ENCODE results near the gene ATG10.

- TF ChIP-seq MAX (IDR thresholded peaks at IDR 0.05; ENCODE audit: low read depth, low read length) = no peak
- no peak for TF ChIP-seq CTCF (IDR thresholded peaks at IDR 0.05; ENCODE audit: low read depth, low read length)
- no peak for TF ChIP-seq POLR2A (IDR thresholded peaks at IDR 0.05; ENCODE audit: extremely low read depth, insufficient read length)
Observed at GRCh38 chr5:82278711-82279370, 307.0 kb downstream of the ATG10 start.
